Caco-2 (cell line): ENCODE results near the gene PDX1. TPM values are rescaled to one million over a fixed set of nuclear protein-coding genes. Genes with fewer than 3 reads are reported as not detected.

Experiments
- BruUV-seq: library from RNA; stranded (reverse); fragments of 400-500 nt; replicated peaks from 2 replicates; lab custom pipeline; 2021; lab: Mats Ljungman, UMichigan
- CTCF ChIA-PET: fragments of 300-600 bp; sonication (Branson Sonifier 250); formaldehyde crosslinking; loops from one replicate; lab custom pipeline; 2022; ENCODE audit warnings: antibody characterized with exemption; lab: Charles Lee
- POLR2A ChIA-PET: fragments of 300-600 bp; sonication (Branson Sonifier 250); formaldehyde crosslinking; loops from one replicate; lab custom pipeline; 2022; ENCODE audit warnings: antibody characterized with exemption; lab: Charles Lee
- DNase-seq, 2 experiments: peaks; one replicate each; pipeline versions ENCODE4 v3.0.0 to v3.0.0-alpha.2; 2020 to 2022
- H3K27me3 ChIP-seq: replicated peaks from 2 replicates; pipeline ENCODE4 v1.6.0; 2011; ENCODE audit warnings: low read length; ENCODE audit not compliant: control insufficient read depth, insufficient read depth
- H3K36me3 ChIP-seq: 2 replicates; pipeline ENCODE4 v1.5.1; 2011; ENCODE audit warnings: low read length; ENCODE audit not compliant: control insufficient read depth, insufficient read depth
- H3K4me1 ChIP-seq: fragments of 250-450 bp; sonication (Bioruptor Pico); 2 replicates; pipeline ENCODE4 v1.5.1; 2020; ENCODE audit warnings: mild to moderate bottlenecking
- H3K4me3 ChIP-seq: 2 replicates; pipeline ENCODE4 v1.5.1; 2011; ENCODE audit warnings: low read depth, mild to moderate bottlenecking, control low read depth, low read length
- H3K9me3 ChIP-seq: fragments of 250-450 bp; sonication (Bioruptor Pico); 2 replicates; pipeline ENCODE4 v1.5.1; 2020; ENCODE audit warnings: mild to moderate bottlenecking, moderate library complexity
- H3K27ac Mint-ChIP-seq: one replicate; pipeline ENCODE4 v1.8.0; 2022; ENCODE audit warnings: mixed read lengths; ENCODE audit not compliant: unreplicated experiment
- H3K27me3 Mint-ChIP-seq: one replicate; pipeline ENCODE4 v1.8.0; 2022; ENCODE audit warnings: mixed read lengths; ENCODE audit not compliant: insufficient read depth, unreplicated experiment
- H3K36me3 Mint-ChIP-seq: one replicate; pipeline ENCODE4 v1.8.0; 2022; ENCODE audit warnings: mild to moderate bottlenecking, mixed read lengths; ENCODE audit not compliant: insufficient read depth, unreplicated experiment
- H3K4me1 Mint-ChIP-seq: one replicate; pipeline ENCODE4 v1.8.0; 2022; ENCODE audit warnings: low read depth, mixed read lengths; ENCODE audit not compliant: unreplicated experiment
- H3K4me3 Mint-ChIP-seq: one replicate; pipeline ENCODE4 v1.8.0; 2022; ENCODE audit warnings: mild to moderate bottlenecking, moderate library complexity, mixed read lengths; ENCODE audit not compliant: unreplicated experiment
- H3K9me3 Mint-ChIP-seq: one replicate; pipeline ENCODE4 v1.8.0; 2022; ENCODE audit warnings: mixed read lengths; ENCODE audit not compliant: unreplicated experiment
- intact Hi-C: fragments of 100-400 bp; cut with micrococcal nuclease; formaldehyde crosslinking; loops from one replicate; pipeline ENCODE4 v1.10.0; 2022; ENCODE audit not compliant: unreplicated experiment
- total RNA-seq: library from RNA; stranded (reverse); gene quantifications from 2 replicates; pipeline ENCODE4 v1.2.3, GENCODE V29; 2022
- TF ChIP-seq, protein P1 (sequence below), 2 experiments: fragments of 200-600 bp in 1 of 2; IDR thresholded peaks; 1 replicate in 1 of 2; 2 replicates in 1 of 2; pipeline versions ENCODE4 v1.5.1 to v1.8.0; 2011 to 2022; ENCODE audit warnings: antibody characterized with exemption in 1 of 2, control low read depth in 1 of 2, inconsistent platforms in 1 of 2, low read depth in 1 of 2, low read length in 1 of 2, mild to moderate bottlenecking in 1 of 2, moderate library complexity in 1 of 2; ENCODE audit not compliant: insufficient read depth in 1 of 2, severe bottlenecking in 1 of 2, unreplicated experiment in 1 of 2

Gene PDX1
- total RNA-seq, 1 experiment from 2014 or later, result 3.7 TPM

DNA sequence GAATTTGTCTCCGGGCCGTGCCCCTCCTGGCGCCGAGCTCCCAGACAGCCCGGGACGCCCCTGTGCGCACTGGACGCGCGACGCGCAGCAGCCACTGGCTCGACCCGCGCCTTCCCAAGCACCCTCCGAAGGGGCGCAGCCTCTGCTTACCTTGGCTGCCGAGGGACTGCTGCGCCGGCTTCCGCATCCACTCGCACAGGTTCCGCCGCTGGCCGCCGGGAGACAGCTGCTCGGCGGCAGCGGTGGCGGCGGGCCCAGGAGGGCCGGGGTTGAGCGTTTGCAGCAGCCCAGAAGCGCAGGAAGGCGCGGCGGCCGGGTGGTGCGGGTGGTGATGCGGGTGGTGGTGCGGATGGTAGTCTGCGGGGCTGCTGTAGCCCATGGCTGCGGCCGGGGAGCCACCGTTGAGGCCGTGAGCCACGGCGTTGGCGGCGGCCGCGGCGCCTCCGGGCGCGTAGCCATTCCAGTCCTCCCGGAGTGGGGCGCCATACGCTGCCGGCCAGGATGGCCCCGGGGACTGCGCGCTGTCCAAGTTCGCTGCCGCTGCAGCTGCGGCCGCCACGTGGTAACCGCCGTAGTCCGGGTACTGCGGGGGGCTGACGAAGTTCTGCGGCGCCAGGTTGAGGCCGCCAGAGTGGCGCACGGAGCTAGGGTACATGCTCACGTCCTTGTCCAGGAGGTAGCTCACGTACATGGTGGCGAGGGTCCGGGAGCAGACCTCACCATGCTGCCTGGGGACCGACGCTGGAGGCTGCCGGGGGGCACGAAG lies 48.7 kb downstream of the PDX1 start:
- Mint-ChIP-seq H3K27ac (peak overlapping the region; percentile 65), H3K27me3 (no peaks in the 10 kb centered on the region), H3K4me1 (peaks cover 10% of the 10 kb centered on the region), H3K4me3 (peak overlapping the region; percentile 99), H3K9me3 (no peaks in the 10 kb centered on the region), H3K36me3 (peaks cover 58% of the 10 kb centered on the region)
- Histone ChIP-seq H3K4me1 (peaks cover 47% of the 10 kb centered on the region), H3K27me3 (no peaks in the 10 kb centered on the region), H3K36me3 (peaks cover 5% of the 10 kb centered on the region), H3K9me3 (no peaks in the 10 kb centered on the region), H3K4me3 (peak overlapping the region; percentile 96)
- TF ChIP-seq, protein P1, sequence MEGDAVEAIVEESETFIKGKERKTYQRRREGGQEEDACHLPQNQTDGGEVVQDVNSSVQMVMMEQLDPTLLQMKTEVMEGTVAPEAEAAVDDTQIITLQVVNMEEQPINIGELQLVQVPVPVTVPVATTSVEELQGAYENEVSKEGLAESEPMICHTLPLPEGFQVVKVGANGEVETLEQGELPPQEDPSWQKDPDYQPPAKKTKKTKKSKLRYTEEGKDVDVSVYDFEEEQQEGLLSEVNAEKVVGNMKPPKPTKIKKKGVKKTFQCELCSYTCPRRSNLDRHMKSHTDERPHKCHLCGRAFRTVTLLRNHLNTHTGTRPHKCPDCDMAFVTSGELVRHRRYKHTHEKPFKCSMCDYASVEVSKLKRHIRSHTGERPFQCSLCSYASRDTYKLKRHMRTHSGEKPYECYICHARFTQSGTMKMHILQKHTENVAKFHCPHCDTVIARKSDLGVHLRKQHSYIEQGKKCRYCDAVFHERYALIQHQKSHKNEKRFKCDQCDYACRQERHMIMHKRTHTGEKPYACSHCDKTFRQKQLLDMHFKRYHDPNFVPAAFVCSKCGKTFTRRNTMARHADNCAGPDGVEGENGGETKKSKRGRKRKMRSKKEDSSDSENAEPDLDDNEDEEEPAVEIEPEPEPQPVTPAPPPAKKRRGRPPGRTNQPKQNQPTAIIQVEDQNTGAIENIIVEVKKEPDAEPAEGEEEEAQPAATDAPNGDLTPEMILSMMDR (IDR thresholded peaks at IDR 0.05; ENCODE audit: insufficient read depth in 1 of 2, low read depth in 1 of 2, low read length in 1 of 2, severe bottlenecking in 1 of 2, unreplicated experiment in 1 of 2), result peak in 1 of 2 experiments; percentile 27
- POLR2A ChIA-PET, result interaction anchor here (0.5 to 2.0 kb wide), 7 partner anchors 8 to 16 kb away, joined by 4 to 16 read pairs (median 5); no protein-coding TSS in a partner anchor
- TSS peak; percentile 36 for BruUV-seq
- CTCF ChIA-PET, result interaction anchor here (0.6 to 4.6 kb wide), 11 partner anchors 8 to 606 kb away, joined by 3 to 41 read pairs (median 6); no protein-coding TSS in a partner anchor
- peak in 1 of 2 experiments; percentile 71 for DNase-seq
- intact Hi-C loops, result loop anchor here (1.0 to 5.0 kb wide), 5 partner anchors 8 to 1011 kb away; partner anchors contain the start of genes LNX2, MTIF3 and POLR1D

DNA sequence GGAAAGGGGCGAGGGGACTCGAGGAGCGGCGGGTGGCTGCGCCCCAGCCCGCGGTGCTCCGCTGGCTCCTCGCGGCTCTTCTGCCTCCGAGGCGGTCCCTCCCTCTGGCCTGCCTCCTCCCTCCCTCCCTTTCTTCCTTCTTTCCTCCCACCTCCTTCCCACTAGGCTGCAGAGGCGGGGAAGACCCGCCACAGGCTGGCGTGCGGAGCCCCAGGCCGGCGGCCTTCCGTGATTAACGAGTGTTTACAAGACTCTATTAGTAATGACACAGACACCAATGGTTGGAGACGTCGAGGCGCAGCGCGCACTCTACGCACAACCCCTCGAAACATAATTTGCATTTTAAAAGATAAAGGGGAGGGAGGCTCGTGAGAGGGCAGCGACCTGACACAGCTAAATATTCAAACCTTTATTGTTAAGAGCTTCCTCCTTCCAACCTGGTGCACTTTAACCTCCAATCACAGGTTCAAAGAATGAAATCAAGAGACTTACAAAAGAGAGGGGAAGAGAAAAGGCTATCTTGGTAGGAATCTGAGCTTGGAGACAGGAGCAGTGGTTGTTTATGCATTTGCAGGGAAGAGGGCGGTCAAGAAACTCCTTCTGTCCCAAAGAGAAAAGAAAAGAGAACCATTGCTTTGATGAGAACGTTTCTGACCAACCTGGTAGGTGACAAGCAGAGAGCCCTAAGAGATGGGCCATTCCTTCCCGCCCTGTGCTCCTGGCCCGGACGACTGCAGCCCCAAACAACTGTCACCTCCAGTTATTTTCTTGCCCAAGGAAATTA lies 49.5 kb downstream of the PDX1 start, which contains the start of gene CDX2:
TSS of gene CDX2 (minus strand) at position 234 of the 784 bp plus-strand sequence. CDS start 309 bp downstream, outside the sequence.
- Mint-ChIP-seq H3K36me3 (peaks cover 50% of the 10 kb centered on the region), H3K4me1 (peaks cover 10% of the 10 kb centered on the region), H3K4me3 (peak within 1 kb of the TSS; percentile 99), H3K27me3 (no peaks in the 10 kb centered on the region), H3K27ac (peak within 1 kb of the TSS; percentile 65), H3K9me3 (no peaks in the 10 kb centered on the region)
- Histone ChIP-seq H3K4me1 (peaks cover 40% of the 10 kb centered on the region), H3K36me3 (peaks cover 5% of the 10 kb centered on the region), H3K9me3 (no peaks in the 10 kb centered on the region), H3K27me3 (no peaks in the 10 kb centered on the region), H3K4me3 (peak within 1 kb of the TSS; percentile 96)
- TSS peak; percentile 34 for BruUV-seq
- peak; percentile 90 to 96 for DNase-seq
- intact Hi-C loops, result loop anchor here (1.0 to 5.0 kb wide), 5 partner anchors 9 to 1012 kb away; partner anchors contain the start of genes LNX2, MTIF3 and POLR1D
- ChIA-PET CTCF (interaction anchor here (0.6 to 4.6 kb wide), 8 partner anchors 8 to 585 kb away, joined by 3 to 41 read pairs (median 6); no protein-coding TSS in a partner anchor), POLR2A (interaction anchor here (1.0 to 2.0 kb wide), 5 partner anchors 9 to 17 kb away, joined by 4 to 16 read pairs (median 10); no protein-coding TSS in a partner anchor)
- TF ChIP-seq, protein P1 (IDR thresholded peaks at IDR 0.05; ENCODE audit: insufficient read depth in 1 of 2, low read depth in 1 of 2, low read length in 1 of 2, severe bottlenecking in 1 of 2, unreplicated experiment in 1 of 2), result no peak
